ENCODE measurements around the gene FCER2.

The FCER2 gene

DNA sequence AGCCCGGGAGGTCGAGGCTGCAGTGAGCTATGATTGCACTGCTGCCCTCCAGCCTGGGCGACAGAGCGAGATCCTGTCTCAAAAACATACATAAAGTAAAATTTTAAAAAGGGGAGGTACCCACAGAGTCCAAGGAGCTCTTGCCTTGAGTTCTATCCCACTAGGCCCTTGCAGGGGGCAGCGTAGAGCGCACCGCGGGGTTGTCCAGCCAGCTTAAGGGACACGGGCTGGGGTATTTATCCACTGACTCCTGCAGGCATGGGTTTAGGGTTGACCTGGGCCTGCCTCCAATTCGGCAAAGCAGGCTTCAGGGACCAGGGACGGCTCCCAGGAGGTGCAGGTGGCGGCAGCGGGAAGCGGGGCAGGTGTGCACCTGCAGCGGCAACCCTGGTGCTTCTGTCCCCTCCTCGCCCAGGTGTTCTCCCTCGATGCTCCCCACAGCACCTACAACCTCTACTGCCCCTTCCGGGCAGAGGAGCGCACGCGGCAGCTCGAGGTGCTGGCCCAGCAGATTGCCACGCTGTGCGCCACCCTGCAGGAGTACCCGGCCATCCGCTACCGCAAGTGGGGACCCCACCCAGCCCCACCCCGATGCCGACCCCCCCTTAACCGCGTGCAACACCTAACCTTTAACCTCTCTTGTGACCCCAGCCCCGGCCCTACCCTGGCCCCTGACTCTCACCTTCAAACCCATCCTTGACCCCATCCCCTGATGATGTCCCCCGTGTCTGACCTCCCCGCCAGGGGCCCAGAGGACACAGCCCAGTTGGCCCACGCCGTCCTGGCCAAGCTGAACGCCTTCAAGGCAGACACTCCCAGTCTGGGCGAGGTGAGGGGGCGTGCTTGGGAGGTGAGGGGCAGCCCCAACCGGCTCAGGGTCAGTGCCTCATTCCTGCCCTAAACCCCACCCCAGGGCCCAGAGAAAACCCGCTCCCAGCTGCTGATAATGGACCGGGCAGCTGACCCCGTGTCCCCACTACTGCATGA, 60.3 kb downstream of the FCER2 start:
- Mint-ChIP-seq H3K4me3 (no peak overlapping the region), H3K4me1 (peaks cover 31% of the 10 kb centered on the region), H3K27me3 (no peaks in the 10 kb centered on the region), H3K9me3 (no peaks in the 10 kb centered on the region), H3K27ac (no peak overlapping the region), H3K36me3 (peaks cover 2% of the 10 kb centered on the region)

GRCh38 chr19:7640803-7641202, 61.1 kb downstream of the FCER2 start:
- Mint-ChIP-seq H3K27me3 (no peaks in the 10 kb centered on the region), H3K4me3 (no peak overlapping the region), H3K4me1 (peaks cover 33% of the 10 kb centered on the region), H3K36me3 (peaks cover 1% of the 10 kb centered on the region), H3K9me3 (no peaks in the 10 kb centered on the region), H3K27ac (no peak overlapping the region)

DNA sequence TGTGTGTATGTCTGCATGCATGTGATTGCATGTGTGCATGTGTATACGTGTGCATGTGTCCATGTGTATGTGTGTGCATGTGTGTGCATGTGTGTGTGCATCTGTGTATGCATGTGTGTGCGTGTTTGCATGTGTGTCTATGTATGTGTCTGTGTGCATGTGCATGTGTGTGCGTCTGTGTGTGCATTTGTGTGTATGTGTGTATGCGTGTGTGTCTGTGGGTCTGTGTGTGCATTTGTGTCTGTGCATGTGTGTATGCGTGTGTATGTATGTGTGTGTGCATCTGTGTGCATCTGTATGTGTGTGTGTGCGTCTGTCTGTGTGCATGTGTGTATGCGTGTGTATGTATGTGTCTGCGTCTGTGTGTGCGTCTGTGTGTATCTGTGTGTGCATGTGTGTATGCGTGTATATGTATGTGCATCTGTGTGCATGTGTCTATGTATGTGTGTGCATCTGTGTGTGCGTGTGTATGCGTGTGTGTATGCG, 62.0 kb downstream of the FCER2 start:
- no peaks in the 10 kb centered on the region for H3K36me3 Mint-ChIP-seq
- peak overlapping the region; percentile 0 for H3K4me3 Mint-ChIP-seq
- H3K4me1 Mint-ChIP-seq = peaks cover 36% of the 10 kb centered on the region
- no peaks in the 10 kb centered on the region for H3K9me3 Mint-ChIP-seq
- no peak overlapping the region for H3K27ac Mint-ChIP-seq
- no peaks in the 10 kb centered on the region for H3K27me3 Mint-ChIP-seq

DNA sequence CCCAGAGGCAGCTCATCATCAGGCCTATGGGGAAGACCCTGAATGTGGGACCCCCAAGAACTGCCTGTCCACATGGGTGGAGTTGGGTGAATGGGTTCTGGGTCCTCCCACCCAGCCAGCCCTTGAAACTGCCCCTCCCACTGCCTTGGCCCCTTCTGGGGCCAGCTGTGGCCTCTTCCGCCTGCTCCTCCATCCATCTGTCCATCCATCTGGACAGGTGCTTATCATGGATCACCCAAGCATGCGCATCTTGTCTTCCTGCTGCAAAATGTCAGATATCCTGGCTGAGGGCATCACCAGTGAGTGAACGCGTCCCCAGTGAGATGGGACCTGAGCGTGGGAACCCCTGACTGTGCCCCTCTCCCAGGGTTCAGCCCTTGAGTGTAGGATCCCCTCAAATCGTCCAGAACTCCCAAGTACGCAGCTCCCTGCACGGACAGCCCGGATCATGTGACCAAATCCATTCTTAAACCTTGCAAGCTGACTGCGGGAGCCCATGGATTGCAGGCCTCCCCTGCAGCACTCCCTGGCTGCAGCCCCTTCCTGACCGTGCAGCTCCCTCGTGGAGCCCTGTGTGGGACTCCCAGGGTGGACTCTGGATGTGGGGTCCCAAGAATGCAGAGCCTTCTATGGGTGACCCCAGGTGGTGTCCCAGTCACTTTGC, 63.0 kb downstream of the FCER2 start:
- Mint-ChIP-seq H3K9me3 (no peaks in the 10 kb centered on the region), H3K4me1 (peaks cover 36% of the 10 kb centered on the region), H3K4me3 (no peak overlapping the region), H3K27me3 (no peaks in the 10 kb centered on the region), H3K27ac (no peak overlapping the region), H3K36me3 (no peaks in the 10 kb centered on the region)
